ENCODE results near the gene BCAT1. TPM values are rescaled to one million over a fixed set of nuclear protein-coding genes. Genes with fewer than 3 reads are reported as not detected.

Gene BCAT1
- total and polyA plus RNA-seq, 2 donors (not counting 3 experiments of a cell fraction or from before 2014, with no cell fraction given), result 21.6 to 267 TPM

- DNase-seq (ENCODE audit: low read depth, low spot score), result no peak
- POLR2A ChIA-PET, result no interaction called here
- Histone ChIP-seq H3K9ac (replicated peaks; ENCODE audit: extremely low read depth, insufficient read depth, low read length) (no peak overlapping the region), H3K4me2 (ENCODE audit: insufficient read depth, low read length) (no peak overlapping the region), H3K4me1 (ENCODE audit: control insufficient read depth, extremely low read depth, insufficient read depth, low read length) (peaks cover 37% of the 10 kb centered on the region), H2AFZ (ENCODE audit: low read depth, low read length) (no peak overlapping the region), H3K27ac (ENCODE audit: insufficient read depth, low read depth, low read length) (no peak overlapping the region), H3K9me3 (replicated peaks; ENCODE audit: control insufficient read depth, insufficient read depth, low read length) (no peaks in the 10 kb centered on the region), H3K36me3 (ENCODE audit: control insufficient read depth in 2 of 2, extremely low read depth in 1 of 2, insufficient read depth in 2 of 2, low read length in 2 of 2) (peaks cover 0 to 2% of the 10 kb centered on the region in 2 experiments), H3K79me2 (ENCODE audit: control insufficient read depth, insufficient read depth, low read length) (peaks cover 65% of the 10 kb centered on the region), H3K9me1 (replicated peaks; ENCODE audit: control insufficient read depth, extremely low read depth, insufficient read depth, low read length) (no peaks in the 10 kb centered on the region), H3K4me3 (replicated peaks in 1 of 3; ENCODE audit: insufficient read depth in 1 of 3, low read depth in 1 of 3, low read length in 3 of 3) (no peak overlapping the region), H3K27me3 (ENCODE audit: control insufficient read depth in 2 of 2, insufficient read depth in 2 of 2, low read length in 2 of 2) (no peaks in the 10 kb centered on the region), H4K20me1 (replicated peaks; ENCODE audit: control insufficient read depth, extremely low read depth, insufficient read depth, low read length) (no peaks in the 10 kb centered on the region)
- FAIRE-seq, result no peak
- CTCF ChIA-PET, result interaction anchor here (1.7 kb wide), 1 partner anchor 10 kb away, joined by 4 read pairs; no protein-coding TSS in a partner anchor
- intact Hi-C loops (cut with micrococcal nuclease) (no loop called here), dilution Hi-C loops (cut with MboI; ENCODE audit: extremely low pct_ligation_motif_present, low sequenced_read_pairs) (no loop called here)
- TF ChIP-seq POLR2A (IDR thresholded peaks at IDR 0.05; ENCODE audit: low read depth, low read length) (no peak), POLR2AphosphoS5 (IDR thresholded peaks at IDR 0.05; ENCODE audit: insufficient read depth, low read depth, low read length) (no peak), FOS (IDR thresholded peaks at IDR 0.05; ENCODE audit: borderline replicate concordance, insufficient read depth, low read length) (no peak), MAX (IDR thresholded peaks at IDR 0.05; ENCODE audit: insufficient read depth, insufficient read length) (no peak), CTCF (IDR thresholded peaks at IDR 0.05; ENCODE audit: extremely low read depth in 1 of 2, insufficient read depth in 1 of 2, low read depth in 1 of 2, low read length in 2 of 2) (no peak), JUN (IDR thresholded peaks at IDR 0.05; ENCODE audit: borderline replicate concordance, insufficient read depth, insufficient read length, low read depth) (no peak), EZH2 (IDR thresholded peaks at IDR 0.05; ENCODE audit: borderline replicate concordance, low read depth, low read length, severe bottlenecking) (no peak), MYC (IDR thresholded peaks at IDR 0.05; ENCODE audit: low read depth, low read length) (no peak), GATA2 (IDR thresholded peaks at IDR 0.05; ENCODE audit: insufficient read depth, insufficient read length, low read depth, low read length) (no peak)
- no TSS peak for BruUV-seq (replicated peaks)
These were observed 33.4 kb downstream of the BCAT1 start for GRCh38 chr12:24915501-24915900.
